Epithelial cell of esophagus (primary cell): ENCODE results near the gene GNG12.

Experiments used
- DNase-seq: peaks from one replicate; pipeline ENCODE4 v3.0.0; 2010; ENCODE audit warnings: low read depth
- H3K4me3 ChIP-seq: 2 replicates; pipeline ENCODE4 v1.5.1; 2011; ENCODE audit warnings: mild to moderate bottlenecking, low read length, control low read depth
- TF ChIP-seq, protein P1 (sequence below): IDR thresholded peaks from 2 replicates; pipeline ENCODE4 v1.5.1; 2011; ENCODE audit warnings: low read depth, mild to moderate bottlenecking, low read length, control low read depth, inconsistent platforms; ENCODE audit not compliant: insufficient read depth; ENCODE audit errors: missing control alignments

GNG12 gene

DNA sequence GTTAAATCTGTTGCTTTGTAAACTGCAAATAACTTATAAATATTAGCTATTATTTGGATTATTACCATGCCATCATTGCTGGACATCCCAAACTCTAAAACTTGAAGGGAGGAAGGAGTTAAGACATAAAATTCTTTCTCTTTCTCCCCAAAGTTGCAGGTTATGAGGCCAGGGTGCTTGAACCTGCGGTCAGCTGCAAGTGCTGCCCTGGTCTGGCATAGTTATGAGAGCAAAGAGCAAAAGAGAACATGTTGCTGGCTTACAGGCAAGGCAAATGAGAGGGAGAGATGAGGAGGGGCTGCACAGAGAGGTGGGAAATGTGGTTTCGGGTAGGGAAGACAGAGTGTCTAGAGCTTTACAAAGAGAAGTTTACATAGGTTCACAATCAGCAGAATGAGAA is 117.4 kb downstream of the GNG12 start:
- no peak overlapping the region for H3K4me3 ChIP-seq
- TF ChIP-seq, protein P1, sequence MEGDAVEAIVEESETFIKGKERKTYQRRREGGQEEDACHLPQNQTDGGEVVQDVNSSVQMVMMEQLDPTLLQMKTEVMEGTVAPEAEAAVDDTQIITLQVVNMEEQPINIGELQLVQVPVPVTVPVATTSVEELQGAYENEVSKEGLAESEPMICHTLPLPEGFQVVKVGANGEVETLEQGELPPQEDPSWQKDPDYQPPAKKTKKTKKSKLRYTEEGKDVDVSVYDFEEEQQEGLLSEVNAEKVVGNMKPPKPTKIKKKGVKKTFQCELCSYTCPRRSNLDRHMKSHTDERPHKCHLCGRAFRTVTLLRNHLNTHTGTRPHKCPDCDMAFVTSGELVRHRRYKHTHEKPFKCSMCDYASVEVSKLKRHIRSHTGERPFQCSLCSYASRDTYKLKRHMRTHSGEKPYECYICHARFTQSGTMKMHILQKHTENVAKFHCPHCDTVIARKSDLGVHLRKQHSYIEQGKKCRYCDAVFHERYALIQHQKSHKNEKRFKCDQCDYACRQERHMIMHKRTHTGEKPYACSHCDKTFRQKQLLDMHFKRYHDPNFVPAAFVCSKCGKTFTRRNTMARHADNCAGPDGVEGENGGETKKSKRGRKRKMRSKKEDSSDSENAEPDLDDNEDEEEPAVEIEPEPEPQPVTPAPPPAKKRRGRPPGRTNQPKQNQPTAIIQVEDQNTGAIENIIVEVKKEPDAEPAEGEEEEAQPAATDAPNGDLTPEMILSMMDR: no peak
- no peak for DNase-seq

DNA sequence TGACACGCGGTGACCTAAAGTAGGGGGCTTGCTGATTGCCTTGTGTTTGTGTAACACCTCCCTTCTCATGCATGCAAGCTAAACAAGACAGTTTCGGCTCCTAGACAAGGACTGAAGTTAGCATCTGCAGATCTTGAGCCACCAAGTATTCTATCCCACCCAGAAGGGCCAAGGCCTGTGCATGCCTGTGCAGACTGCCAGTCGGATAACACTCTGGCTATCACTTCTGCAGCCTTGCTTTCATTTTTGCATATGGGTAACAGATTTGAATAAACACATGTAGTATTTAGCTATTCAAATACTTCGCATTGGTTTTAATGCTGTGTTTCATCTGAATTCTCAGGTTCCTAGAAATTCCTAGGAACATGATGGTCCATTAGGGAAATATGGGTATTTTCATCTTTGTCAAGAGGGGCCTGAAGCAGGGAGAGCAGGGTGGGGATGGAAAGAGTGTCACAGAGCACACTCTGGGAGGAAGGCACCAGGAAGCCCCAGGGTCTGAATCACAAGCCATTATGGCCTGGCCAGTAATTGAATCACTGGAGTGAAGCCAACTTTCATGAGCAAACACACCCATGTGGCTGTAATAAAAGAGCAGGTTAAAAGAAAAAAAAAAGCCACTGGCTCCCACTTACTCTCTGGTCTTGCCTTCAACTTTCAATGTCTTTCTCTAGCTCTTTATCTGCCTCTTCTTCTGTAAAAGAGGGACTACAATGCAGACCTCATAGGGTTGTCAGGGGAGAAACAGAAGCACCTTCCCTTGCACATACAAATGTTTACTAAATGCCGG is 120.0 kb downstream of the GNG12 start:
- no peak overlapping the region for H3K4me3 ChIP-seq
- DNase-seq: peak; percentile 89
- TF ChIP-seq, protein P1: no peak

DNA sequence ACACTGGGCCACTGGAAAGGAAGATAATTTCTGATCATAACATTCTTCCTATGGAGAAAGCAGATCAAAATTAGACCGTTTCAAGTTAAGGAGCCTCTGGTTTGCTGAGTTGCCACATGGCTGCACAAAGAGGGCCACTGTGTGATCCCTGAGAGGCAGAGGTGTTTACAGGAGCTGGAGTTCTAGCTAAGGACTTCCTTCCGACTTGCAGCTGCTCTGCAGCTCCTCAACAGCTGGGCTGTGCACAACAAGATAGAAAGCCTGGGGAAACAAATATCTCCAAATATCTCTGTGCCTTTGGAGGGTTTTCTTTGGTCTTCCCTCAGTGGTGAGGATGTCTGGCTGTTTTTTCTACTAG is 121.4 kb downstream of the GNG12 start:
- no peak for DNase-seq
- no peak overlapping the region for H3K4me3 ChIP-seq
- TF ChIP-seq, protein P1: no peak

DNA sequence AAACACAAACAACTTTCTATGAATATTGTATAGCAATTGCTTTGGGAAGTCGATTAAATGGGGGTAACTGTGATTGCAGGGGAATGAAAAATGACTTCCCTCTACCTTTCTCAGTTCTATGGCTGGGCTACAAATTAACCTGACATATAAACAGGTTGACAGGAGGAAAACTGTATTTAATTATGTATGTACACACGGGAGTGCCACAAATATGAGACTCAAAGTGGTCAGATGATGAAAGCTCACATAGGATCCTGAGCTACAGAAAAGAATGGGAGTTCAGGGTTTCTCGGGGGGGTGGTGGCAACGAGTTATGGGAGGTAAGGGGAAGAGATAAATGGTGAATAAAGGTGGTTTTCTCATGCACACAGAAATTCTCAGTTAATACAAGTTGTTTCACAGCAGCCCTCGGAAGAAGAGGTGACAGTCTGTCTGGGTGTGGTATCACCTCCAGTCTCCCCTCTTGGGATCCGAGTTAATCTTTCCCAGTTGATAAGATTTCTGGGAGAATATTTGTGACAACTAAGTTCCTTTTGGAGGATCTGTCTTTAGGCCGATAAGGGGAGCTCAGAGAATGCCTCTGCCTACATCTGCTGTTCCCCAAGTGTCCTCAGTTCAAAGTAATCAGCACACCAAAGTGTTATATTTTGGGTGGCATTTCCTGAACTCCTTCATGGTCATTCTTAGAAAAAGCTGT is 122.0 kb downstream of the GNG12 start:
- no peak for DNase-seq
- TF ChIP-seq, protein P1: no peak
- H3K4me3 ChIP-seq: no peak overlapping the region

DNA sequence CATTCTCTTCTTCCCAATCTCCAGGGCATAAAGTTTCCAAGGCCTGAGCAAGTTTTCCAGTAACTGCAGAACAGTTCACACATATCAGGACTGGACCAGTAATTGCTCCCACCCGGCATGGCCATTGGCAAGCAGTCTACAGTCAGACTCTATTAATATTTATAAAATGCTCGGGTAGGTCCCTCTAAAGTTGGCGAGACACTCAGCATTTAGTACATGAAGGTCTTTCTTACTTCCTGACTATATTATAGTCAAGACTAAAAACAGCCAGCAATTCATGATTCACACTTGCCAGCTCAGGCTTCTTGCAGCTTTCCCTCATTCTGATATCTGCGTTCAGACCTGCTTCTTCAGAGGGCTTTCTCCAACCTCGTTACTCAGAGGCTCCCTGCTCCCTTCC is 122.8 kb downstream of the GNG12 start:
- TF ChIP-seq, protein P1: no peak

DNA sequence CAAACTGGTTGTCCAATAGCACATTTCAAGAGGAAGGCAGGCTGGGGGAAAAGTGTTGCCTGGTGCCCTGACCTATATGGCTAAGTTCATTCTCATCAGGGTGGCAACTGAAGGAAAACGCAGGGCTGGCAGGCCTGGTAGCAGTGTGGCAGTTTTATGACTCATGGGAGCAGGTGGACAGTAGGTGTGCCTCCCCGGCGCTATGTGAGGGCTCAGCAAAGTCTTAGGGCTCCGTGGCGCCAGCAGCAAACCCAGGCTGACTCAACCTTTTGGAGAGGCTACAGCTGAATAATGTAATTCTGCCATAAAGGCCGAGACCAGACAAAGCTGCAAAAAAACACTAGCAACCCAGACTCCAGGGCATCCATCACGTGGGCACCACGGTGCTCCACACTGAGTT is 124.7 kb downstream of the GNG12 start:
- DNase-seq: peak; percentile 55
- H3K4me3 ChIP-seq: no peak overlapping the region
- TF ChIP-seq, protein P1: no peak

More for the DNA sequence above, 122.8 kb downstream of the GNG12 start:
- peak; percentile 83 for DNase-seq
- no peak overlapping the region for H3K4me3 ChIP-seq
